HEK293T (cell line): Measurements from ENCODE around the gene SERPINA6.

Experiments used
- CTCF ChIA-PET: fragments of 350-600 bp; formaldehyde crosslinking; extraction: SDS; loops from one replicate; lab custom pipeline; 2021; ENCODE audit warnings: antibody characterized with exemption, inconsistent platforms; lab: Yijun Ruan, JAX
- POLR2A ChIA-PET: fragments of 350-600 bp; formaldehyde crosslinking; extraction: SDS; loops from one replicate; lab custom pipeline; 2020; ENCODE audit warnings: antibody characterized with exemption, inconsistent platforms; lab: Yijun Ruan, JAX
- DNase-seq: peaks from one replicate; pipeline ENCODE4 v3.0.0; 2012; ENCODE audit warnings: mixed read lengths; ENCODE audit errors: extremely low spot score
- ARNT ChIP-seq: fragments of 450-650 bp; IDR thresholded peaks from 2 replicates; pipeline ENCODE4 v1.6.1; 2017; ENCODE audit warnings: mild to moderate bottlenecking
- BHLHE40 ChIP-seq: fragments of 450-650 bp; IDR thresholded peaks from 2 replicates; pipeline ENCODE4 v1.6.1; 2016; ENCODE audit warnings: mild to moderate bottlenecking, moderate library complexity, borderline replicate concordance
- CTBP1 ChIP-seq: fragments of 450-650 bp; IDR thresholded peaks from 2 replicates; pipeline ENCODE4 v1.6.1; 2016; ENCODE audit warnings: borderline replicate concordance
- ELF4 ChIP-seq: fragments of 450-650 bp; IDR thresholded peaks from 2 replicates; pipeline ENCODE4 v1.6.1; 2017; ENCODE audit warnings: antibody characterized with exemption
- FOXA1 ChIP-seq: fragments of 450-650 bp; IDR thresholded peaks from 2 replicates; pipeline ENCODE4 v1.6.1; 2016; ENCODE audit warnings: mild to moderate bottlenecking
- FOXK2 ChIP-seq: fragments of 450-650 bp; IDR thresholded peaks from 2 replicates; pipeline ENCODE4 v1.6.1; 2016; ENCODE audit warnings: mild to moderate bottlenecking
- FOXM1 ChIP-seq: fragments of 450-650 bp; IDR thresholded peaks from 2 replicates; pipeline ENCODE4 v1.6.1; 2017; ENCODE audit warnings: mild to moderate bottlenecking, borderline replicate concordance
- HDGF ChIP-seq: fragments of 450-650 bp; IDR thresholded peaks from 2 replicates; pipeline ENCODE4 v1.6.1; 2017; ENCODE audit warnings: antibody characterized with exemption, borderline replicate concordance
- L3MBTL2 ChIP-seq: fragments of 450-650 bp; conservative IDR thresholded peaks from 2 replicates; pipeline ENCODE4 v1.6.1; 2016; ENCODE audit warnings: mild to moderate bottlenecking
- LEF1 ChIP-seq: fragments of 450-650 bp; IDR thresholded peaks from 2 replicates; pipeline ENCODE4 v1.6.1; 2017; ENCODE audit warnings: mild to moderate bottlenecking, borderline replicate concordance
- NFRKB ChIP-seq: fragments of 450-650 bp; IDR thresholded peaks from 2 replicates; pipeline ENCODE4 v1.6.1; 2016; ENCODE audit warnings: mild to moderate bottlenecking, moderate library complexity
- SP1 ChIP-seq: fragments of 450-650 bp; IDR thresholded peaks from 2 replicates; pipeline ENCODE4 v1.6.1; 2017
- SUZ12 ChIP-seq: fragments of 450-650 bp; IDR thresholded peaks from 2 replicates; pipeline ENCODE4 v1.6.1; 2016; ENCODE audit warnings: mild to moderate bottlenecking
- TARDBP ChIP-seq: fragments of 450-650 bp; IDR thresholded peaks from 2 replicates; pipeline ENCODE4 v1.6.1; 2016
- ZNF384 ChIP-seq: fragments of 450-650 bp; IDR thresholded peaks from 2 replicates; pipeline ENCODE4 v1.6.1; 2016
- TF ChIP-seq, protein P1 (sequence below): fragments of 450-650 bp; IDR thresholded peaks from 2 replicates; pipeline ENCODE4 v1.6.1; 2016

Gene SERPINA6

DNA sequence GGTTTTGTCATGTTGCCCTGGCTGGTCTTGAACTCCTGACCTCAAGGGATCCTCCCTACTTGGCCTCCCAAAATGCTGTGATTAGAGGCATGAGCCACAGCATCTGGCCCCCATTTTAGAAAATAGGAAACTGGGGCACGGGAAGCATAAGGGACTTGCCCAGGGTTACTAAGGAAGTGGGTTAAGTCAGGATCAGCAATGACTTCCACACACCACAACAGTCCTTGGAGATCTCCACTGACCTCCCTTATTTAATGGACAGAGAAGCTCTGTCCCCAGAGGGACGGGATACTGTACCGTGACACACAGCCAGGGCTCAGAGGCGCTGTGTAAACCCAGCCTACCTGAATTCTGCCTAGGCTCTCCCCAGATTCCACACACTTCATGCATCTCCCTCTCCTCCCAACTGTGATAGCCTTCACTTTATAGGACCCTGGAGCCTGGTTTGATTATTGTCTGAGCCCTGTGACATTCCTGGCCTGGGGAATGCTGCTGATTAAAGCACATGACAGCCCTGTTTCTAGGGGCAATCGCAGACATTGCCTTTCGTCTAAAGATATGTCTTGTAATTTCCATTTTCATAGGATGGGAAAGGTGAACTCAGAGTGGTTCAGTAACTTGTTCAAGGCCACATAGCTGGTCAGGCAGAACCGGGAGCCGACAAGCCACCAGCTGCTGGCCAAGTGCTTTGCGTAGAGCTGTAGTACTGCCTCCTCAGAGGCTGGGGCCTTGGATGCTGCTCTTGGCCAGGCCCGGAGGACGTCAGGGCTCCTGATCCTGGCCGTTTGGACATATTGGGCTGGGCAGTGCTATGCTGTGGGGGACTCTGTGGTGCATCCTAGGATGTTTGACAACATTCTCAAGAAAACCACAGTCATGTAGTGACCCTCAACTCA is 44.5 kb upstream of the SERPINA6 start:
- CTCF ChIA-PET, result no interaction called here

DNA sequence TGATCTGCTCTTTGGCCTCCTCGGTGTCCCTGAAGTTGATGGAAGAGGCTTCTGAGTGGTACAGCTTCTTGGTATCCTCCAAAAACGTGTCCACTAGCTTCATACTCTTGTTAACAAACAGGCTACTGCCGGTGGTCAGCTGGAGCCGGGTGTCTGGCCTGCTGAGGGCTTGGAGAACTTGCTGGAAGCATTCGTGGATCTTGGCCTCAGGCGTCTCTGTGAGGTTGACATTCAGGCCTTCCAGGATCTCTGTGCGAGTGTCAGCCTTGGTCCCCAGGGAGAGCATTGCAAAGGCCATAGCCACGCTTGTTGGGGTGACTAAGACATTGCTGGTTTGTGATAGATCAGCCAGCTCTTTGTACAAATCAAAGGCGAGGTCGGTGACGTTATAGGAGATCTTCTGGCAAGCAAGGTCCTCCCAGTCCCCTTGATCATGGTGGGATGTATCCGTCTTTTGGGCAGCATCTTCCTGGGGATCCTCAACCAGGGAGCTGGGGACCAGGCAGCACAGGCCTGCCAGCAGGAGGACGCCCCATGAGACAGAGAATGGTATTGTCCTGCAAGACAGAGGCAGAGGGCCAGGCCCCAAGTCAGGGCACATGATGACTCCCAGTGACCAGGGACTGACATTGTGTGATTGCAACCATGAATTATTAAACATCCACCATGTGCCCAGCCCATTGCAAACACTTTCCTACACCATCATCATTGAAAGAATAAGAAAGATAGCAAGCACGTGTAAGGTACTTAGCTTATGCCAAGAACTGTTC is 43.2 kb upstream of the SERPINA6 start, which contains the start of gene SERPINA2:
SERPINA2 (minus strand) TSS at position 553 of the 770 bp plus-strand sequence.
- TF ChIP-seq ZNF384, result no peak
- no peak for TF ChIP-seq HDGF
- no peak for TF ChIP-seq BHLHE40
- TF ChIP-seq FOXK2, result no peak
- no peak for TF ChIP-seq SUZ12
- no peak for TF ChIP-seq LEF1
- no peak for TF ChIP-seq CTBP1
- no peak for TF ChIP-seq SP1
- TF ChIP-seq ARNT, result no peak
- TF ChIP-seq, protein P1, sequence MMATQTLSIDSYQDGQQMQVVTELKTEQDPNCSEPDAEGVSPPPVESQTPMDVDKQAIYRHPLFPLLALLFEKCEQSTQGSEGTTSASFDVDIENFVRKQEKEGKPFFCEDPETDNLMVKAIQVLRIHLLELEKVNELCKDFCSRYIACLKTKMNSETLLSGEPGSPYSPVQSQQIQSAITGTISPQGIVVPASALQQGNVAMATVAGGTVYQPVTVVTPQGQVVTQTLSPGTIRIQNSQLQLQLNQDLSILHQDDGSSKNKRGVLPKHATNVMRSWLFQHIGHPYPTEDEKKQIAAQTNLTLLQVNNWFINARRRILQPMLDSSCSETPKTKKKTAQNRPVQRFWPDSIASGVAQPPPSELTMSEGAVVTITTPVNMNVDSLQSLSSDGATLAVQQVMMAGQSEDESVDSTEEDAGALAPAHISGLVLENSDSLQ, result no peak
- no peak for TF ChIP-seq TARDBP
- no peak for TF ChIP-seq NFRKB
- DNase-seq, result no peak
- ChIA-PET POLR2A (no interaction called here), CTCF (interaction anchor here (0.8 kb wide), 1 partner anchor 10 kb away, joined by 4 read pairs; no protein-coding TSS in a partner anchor)

More for the DNA sequence above, 44.5 kb upstream of the SERPINA6 start:
- POLR2A ChIA-PET, result interaction anchor here (0.6 kb wide), 1 partner anchor 24 kb away, joined by 3 read pairs; no protein-coding TSS in a partner anchor
- DNase-seq, result no peak
- TF ChIP-seq LEF1 (no peak), TARDBP (no peak), ZNF384 (no peak), CTBP1 (no peak), SP1 (no peak), ELF4 (no peak), ARNT (no peak), FOXK2 (no peak)

DNA sequence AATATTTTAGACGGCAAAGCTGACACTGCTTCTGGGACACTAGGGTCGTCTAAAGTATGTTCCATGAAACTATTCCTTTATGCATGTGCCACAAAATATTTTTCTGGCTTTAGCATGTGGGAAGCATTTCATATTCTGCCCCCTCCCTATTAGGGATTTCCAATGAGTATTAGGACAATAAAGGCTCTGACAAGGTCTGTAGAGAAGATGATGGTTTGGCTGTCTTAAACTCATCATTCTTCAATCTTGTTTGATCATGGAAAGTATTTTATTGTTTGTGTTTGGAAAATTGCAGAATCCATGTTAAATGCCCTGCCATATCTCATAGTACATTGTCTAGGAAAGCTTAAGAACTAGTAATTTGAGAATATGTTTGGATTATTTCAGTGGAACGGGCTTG is 42.5 kb upstream of the SERPINA6 start:
- ChIA-PET CTCF (interaction anchor here (0.8 kb wide), 1 partner anchor 9 kb away, joined by 4 read pairs; no protein-coding TSS in a partner anchor), POLR2A (no interaction called here)
- TF ChIP-seq L3MBTL2 (no peak), CTBP1 (no peak), ZNF384 (no peak), TARDBP (no peak), ARNT (no peak), HDGF (no peak), LEF1 (no peak), BHLHE40 (no peak), FOXM1 (no peak), FOXA1 (no peak), NFRKB (no peak)
- TF ChIP-seq, protein P1, result no peak
- DNase-seq, result no peak

DNA sequence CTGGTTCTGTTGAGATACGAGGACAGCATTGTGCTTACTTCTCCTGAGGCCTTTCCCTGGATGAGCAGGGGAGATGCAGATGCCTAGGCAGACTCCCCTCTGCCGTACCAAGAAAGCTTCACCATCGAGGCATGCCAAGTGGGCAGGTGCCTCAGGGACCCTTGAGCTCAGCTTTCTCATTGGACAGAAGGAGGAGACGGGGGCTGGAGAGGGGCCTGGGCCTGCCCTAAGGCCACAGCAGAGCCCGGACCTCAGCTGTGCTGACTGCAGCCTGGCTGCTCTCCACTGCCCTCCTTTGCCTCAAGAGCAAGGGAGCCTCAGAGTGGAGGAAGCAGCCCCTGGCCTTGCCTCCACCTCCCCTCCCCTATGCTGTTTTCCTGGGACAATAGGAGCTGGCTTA is 41.8 kb upstream of the SERPINA6 start:
- TF ChIP-seq FOXK2 (no peak), BHLHE40 (no peak)
- CTCF ChIA-PET, result no interaction called here
- no peak for DNase-seq
- POLR2A ChIA-PET, result no interaction called here

DNA sequence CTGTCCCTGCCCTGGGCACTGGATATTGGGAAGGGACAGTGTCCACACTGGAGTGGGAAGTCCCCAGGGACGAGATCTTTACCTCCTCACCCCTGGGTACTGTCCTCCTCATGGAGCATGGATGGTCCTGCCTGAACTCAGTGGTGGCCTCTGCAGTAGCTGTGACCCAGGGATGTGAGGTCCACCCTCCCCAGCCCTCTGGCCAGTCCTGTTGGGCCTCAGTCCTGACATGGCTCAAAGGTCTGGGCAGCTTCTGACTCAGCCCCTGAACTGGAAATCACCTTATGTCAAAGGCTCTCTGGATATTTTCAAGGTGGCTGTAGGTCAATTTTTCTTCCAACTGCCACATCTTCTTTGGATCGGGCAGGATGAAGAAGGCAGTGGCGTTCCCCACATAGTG is 40.9 kb upstream of the SERPINA6 start:
- no peak for DNase-seq
- ChIA-PET CTCF (no interaction called here), POLR2A (no interaction called here)
- TF ChIP-seq ELF4 (no peak), FOXK2 (no peak), FOXM1 (no peak), SP1 (no peak), ARNT (no peak), TARDBP (no peak), L3MBTL2 (no peak), CTBP1 (no peak), LEF1 (no peak), FOXA1 (no peak), HDGF (no peak), SUZ12 (no peak), ZNF384 (no peak), NFRKB (no peak)
- TF ChIP-seq, protein P1, result no peak
